Chondrocyte (in vitro differentiated cells): ENCODE measurements around the gene LENG1. TPM values are rescaled to one million over a fixed set of nuclear protein-coding genes. Genes with fewer than 3 reads are reported as not detected.

Experiments used
- DNase-seq: peaks from one replicate; pipeline ENCODE4 v3.0.0; 2021; ENCODE audit warnings: mixed read lengths, low spot score
- H3K27ac Mint-ChIP-seq: one replicate; pipeline ENCODE4 v1.8.0; 2021; ENCODE audit warnings: mild to moderate bottlenecking, moderate library complexity, mixed read lengths; ENCODE audit not compliant: unreplicated experiment
- H3K27me3 Mint-ChIP-seq: 2 replicates; pipeline ENCODE4 v1.8.0; 2021; ENCODE audit warnings: low read depth, mixed read lengths
- H3K36me3 Mint-ChIP-seq: 2 replicates; pipeline ENCODE4 v1.8.0; 2021; ENCODE audit warnings: low read depth, mixed read lengths
- H3K4me1 Mint-ChIP-seq: 2 replicates; pipeline ENCODE4 v1.8.0; 2021; ENCODE audit warnings: low read depth, mild to moderate bottlenecking, mixed read lengths
- H3K4me3 Mint-ChIP-seq: one replicate; pipeline ENCODE4 v1.8.0; 2021; ENCODE audit warnings: mild to moderate bottlenecking, moderate library complexity, mixed read lengths; ENCODE audit not compliant: unreplicated experiment
- H3K9me3 Mint-ChIP-seq: 2 replicates; pipeline ENCODE4 v1.8.0; 2021; ENCODE audit warnings: low read depth, mixed read lengths
- total RNA-seq: library from RNA; stranded (reverse); gene quantifications from 3 replicates; pipeline ENCODE4 v1.2.1, GENCODE V29; 2021
- TF ChIP-seq, protein P1 (sequence below): fragments of 200-600 bp; sonication (generic); IDR thresholded peaks from 2 replicates; pipeline ENCODE4 v1.5.0; 2021; ENCODE audit warnings: antibody characterized with exemption, mild to moderate bottlenecking, moderate library complexity

Gene LENG1
- total RNA-seq, 1 donor from 2014 or later, result 6.0 TPM

DNA sequence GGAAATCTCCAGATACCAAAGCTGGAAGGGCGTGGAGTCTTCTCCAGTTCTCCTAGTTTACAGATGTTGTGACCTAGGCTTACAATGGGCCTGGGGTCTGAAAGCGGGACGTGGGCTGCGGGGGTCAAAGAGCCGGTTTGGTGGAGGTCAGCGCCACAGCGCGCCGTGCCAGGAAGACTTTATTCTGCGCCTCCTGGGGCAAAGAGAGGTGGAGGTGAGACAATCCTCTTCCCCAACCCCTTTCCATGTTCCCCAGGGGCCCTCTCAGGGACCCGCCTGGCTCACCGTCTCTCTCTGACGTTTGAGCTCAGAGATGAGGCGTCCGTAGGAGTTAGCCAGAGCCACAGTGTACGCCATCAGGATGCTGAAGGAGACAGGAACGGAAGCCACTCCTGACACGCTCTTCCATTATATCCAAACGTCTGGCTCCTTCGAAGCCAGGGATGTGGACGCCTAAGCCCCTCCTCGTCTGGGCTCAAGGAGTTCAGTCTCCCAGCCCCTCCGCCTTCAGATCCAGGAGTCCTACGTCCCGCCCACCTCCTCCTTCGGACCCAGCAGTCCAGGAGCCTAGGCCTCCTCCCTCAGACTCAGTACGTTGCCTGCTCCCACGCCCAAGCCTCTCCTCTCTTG is 776 bp upstream of the LENG1 start:
- peaks cover 9% of the 10 kb centered on the region for H3K36me3 Mint-ChIP-seq
- no peak for DNase-seq
- H3K27me3 Mint-ChIP-seq, result no peaks in the 10 kb centered on the region
- H3K27ac Mint-ChIP-seq, result peak overlapping the region; percentile 97
- no peaks in the 10 kb centered on the region for H3K9me3 Mint-ChIP-seq
- H3K4me1 Mint-ChIP-seq, result peaks cover 44% of the 10 kb centered on the region
- H3K4me3 Mint-ChIP-seq, result peak overlapping the region; percentile 94
- TF ChIP-seq, protein P1, sequence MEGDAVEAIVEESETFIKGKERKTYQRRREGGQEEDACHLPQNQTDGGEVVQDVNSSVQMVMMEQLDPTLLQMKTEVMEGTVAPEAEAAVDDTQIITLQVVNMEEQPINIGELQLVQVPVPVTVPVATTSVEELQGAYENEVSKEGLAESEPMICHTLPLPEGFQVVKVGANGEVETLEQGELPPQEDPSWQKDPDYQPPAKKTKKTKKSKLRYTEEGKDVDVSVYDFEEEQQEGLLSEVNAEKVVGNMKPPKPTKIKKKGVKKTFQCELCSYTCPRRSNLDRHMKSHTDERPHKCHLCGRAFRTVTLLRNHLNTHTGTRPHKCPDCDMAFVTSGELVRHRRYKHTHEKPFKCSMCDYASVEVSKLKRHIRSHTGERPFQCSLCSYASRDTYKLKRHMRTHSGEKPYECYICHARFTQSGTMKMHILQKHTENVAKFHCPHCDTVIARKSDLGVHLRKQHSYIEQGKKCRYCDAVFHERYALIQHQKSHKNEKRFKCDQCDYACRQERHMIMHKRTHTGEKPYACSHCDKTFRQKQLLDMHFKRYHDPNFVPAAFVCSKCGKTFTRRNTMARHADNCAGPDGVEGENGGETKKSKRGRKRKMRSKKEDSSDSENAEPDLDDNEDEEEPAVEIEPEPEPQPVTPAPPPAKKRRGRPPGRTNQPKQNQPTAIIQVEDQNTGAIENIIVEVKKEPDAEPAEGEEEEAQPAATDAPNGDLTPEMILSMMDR, result no peak

DNA sequence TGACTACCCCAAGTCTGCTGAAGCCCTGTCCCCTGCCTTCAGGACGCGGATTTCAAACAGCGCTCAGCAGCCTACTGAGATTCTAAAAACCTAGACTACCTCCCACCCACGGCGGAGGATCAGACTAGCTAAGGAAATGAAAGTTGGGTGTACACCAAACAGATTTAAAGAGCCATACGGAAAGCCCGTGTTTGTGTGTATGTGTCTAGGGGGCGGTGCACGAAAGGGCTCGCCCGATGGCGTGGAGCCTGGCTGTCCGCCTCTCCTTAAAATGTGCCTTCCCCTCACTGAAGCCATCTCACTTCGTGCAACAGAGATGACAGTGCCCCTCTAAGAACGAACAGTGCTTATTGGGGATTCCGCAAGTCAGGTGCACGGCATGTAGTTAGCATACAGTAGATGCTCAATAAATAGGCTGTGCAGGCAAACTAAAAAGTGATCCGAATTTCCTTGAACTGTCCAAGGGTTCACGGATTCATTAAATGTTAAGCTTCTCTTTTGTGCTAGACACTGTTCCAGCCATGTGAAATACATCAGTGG is 639 bp downstream of the LENG1 start:
- DNase-seq, result no peak
- no peaks in the 10 kb centered on the region for H3K27me3 Mint-ChIP-seq
- peaks cover 14% of the 10 kb centered on the region for H3K36me3 Mint-ChIP-seq
- peak overlapping the region; percentile 100 for H3K27ac Mint-ChIP-seq
- TF ChIP-seq, protein P1, result no peak
- peak overlapping the region; percentile 94 for H3K4me3 Mint-ChIP-seq
- peaks cover 41% of the 10 kb centered on the region for H3K4me1 Mint-ChIP-seq
- H3K9me3 Mint-ChIP-seq, result no peaks in the 10 kb centered on the region

DNA sequence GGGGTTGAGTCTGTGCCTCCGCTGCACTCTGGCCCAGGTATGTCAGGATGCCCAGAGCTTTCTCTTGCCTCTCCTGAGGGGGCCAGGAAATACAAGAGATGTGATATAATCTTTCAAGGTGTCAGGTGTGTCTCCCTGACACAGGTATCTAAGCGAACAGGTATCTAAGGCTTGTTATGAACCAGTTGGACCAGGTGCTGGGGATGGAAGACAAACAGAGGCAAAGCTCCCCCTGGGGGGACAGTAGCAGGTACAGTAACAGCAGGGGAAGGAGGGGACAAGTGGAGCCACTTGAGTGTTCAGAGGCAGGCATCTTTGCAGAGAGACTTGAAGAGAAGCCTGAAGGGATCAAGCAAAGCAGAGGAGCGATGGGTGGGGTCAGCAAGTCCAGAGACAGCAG is 2.6 kb downstream of the LENG1 start:
- peak overlapping the region; percentile 69 for H3K27ac Mint-ChIP-seq

DNA sequence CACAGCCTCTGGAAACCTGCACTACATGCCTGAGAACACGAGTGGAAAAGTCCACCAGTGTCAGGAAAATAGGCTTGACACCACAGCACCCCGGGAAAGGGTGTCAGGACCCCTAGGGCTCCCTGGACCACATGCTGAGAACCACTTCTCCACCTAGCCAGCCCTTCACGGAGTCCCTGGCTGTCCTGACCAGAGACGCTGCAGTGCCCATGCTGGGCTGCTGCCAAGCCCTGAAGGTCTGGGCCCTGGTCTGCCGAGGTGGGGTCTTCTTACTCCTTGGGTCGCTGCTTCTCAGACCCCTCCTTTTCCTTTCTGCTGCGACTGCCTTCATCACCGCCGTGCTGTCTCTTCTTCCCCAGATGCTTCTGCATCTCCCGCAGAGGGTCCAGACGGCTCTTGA is 3.0 kb downstream of the LENG1 start:
- H3K27me3 Mint-ChIP-seq, result no peaks in the 10 kb centered on the region
- peaks cover 36% of the 10 kb centered on the region for H3K4me1 Mint-ChIP-seq
- H3K9me3 Mint-ChIP-seq, result no peaks in the 10 kb centered on the region
- TF ChIP-seq, protein P1, result no peak
- no peak overlapping the region for H3K4me3 Mint-ChIP-seq
- DNase-seq, result no peak
- H3K36me3 Mint-ChIP-seq, result peaks cover 22% of the 10 kb centered on the region
- H3K27ac Mint-ChIP-seq, result no peak overlapping the region

More for the DNA sequence above, 2.6 kb downstream of the LENG1 start:
- Mint-ChIP-seq H3K9me3 (no peaks in the 10 kb centered on the region), H3K4me1 (peaks cover 38% of the 10 kb centered on the region), H3K36me3 (peaks cover 19% of the 10 kb centered on the region), H3K27me3 (no peaks in the 10 kb centered on the region), H3K4me3 (no peak overlapping the region)
- TF ChIP-seq, protein P1, result no peak
- no peak for DNase-seq

DNA sequence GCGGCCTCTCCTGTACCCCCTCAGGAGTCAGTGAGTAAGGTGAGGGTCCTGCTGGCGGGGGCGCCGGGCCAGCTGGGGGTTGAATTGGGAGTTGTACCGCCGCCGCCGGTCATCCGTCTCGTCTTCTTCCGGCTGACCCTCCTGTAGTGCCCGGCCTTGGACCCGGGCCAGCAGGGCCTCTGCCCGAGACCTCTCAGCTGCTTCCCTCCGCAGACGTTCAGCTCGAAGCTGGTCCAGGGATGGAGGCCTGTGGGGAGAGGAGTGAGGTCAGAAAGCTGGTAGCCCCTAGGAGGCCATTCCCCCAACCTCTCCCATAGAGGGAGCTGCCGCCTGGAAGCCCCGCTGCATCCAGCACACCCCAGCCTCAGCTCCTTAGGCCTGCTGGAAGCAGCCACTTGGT is 3.8 kb downstream of the LENG1 start:
- Mint-ChIP-seq H3K4me1 (peaks cover 31% of the 10 kb centered on the region), H3K9me3 (no peaks in the 10 kb centered on the region), H3K36me3 (peaks cover 27% of the 10 kb centered on the region), H3K27ac (no peak overlapping the region), H3K4me3 (no peak overlapping the region), H3K27me3 (no peaks in the 10 kb centered on the region)
- TF ChIP-seq, protein P1, result no peak
- no peak for DNase-seq
